ENCODE measurements around the gene CYB561.

DNA sequence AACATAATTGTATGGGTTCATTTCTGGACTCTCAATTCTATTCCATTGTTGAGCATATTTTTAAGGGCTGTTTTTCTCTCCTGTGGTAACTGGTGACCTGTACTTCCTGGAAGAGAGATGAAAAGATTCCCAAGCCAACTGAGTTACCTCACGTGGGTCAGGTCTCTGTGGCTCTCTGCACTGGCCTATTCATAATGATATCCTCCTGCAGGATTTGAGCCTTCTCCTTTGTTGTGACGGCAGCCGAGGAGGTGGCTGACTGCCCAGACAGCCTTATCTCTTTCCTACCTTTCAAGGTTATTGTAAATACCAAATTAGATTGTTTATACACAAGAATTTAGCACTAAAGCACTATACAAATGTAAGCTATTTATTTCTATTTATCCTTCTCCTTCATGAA, 28.1 kb upstream of the CYB561 start:
- TF ChIP-seq, protein P1, sequence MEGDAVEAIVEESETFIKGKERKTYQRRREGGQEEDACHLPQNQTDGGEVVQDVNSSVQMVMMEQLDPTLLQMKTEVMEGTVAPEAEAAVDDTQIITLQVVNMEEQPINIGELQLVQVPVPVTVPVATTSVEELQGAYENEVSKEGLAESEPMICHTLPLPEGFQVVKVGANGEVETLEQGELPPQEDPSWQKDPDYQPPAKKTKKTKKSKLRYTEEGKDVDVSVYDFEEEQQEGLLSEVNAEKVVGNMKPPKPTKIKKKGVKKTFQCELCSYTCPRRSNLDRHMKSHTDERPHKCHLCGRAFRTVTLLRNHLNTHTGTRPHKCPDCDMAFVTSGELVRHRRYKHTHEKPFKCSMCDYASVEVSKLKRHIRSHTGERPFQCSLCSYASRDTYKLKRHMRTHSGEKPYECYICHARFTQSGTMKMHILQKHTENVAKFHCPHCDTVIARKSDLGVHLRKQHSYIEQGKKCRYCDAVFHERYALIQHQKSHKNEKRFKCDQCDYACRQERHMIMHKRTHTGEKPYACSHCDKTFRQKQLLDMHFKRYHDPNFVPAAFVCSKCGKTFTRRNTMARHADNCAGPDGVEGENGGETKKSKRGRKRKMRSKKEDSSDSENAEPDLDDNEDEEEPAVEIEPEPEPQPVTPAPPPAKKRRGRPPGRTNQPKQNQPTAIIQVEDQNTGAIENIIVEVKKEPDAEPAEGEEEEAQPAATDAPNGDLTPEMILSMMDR (IDR thresholded peaks at IDR 0.05): no peak
- TF ChIP-seq POLR2AphosphoS5 (IDR thresholded peaks at IDR 0.05): peak; percentile 62
